HepG2 (cell line): ENCODE data around the gene B4GALT3. TPM values are rescaled to one million over a fixed set of nuclear protein-coding genes. Genes with fewer than 3 reads are reported as not detected.

Experiments used
- CHCHD3 ChIP-seq: sonication (generic); formaldehyde crosslinking; IDR thresholded peaks from 2 replicates; pipeline ENCODE4 v1.8.0; 2022; ENCODE audit warnings: mild to moderate bottlenecking, missing genetic modification reagents, moderate library complexity
- GATA4 ChIP-seq: sonication (generic); IDR thresholded peaks from 2 replicates; pipeline ENCODE4 v1.6.1; 2016; ENCODE audit warnings: antibody characterized with exemption, low read depth, borderline replicate concordance
- IKZF1 ChIP-seq: fragments of 450-650 bp; IDR thresholded peaks from 2 replicates; pipeline ENCODE4 v1.7.1; 2016
- KLF16 ChIP-seq, 2 experiments: sonication (generic) in 1 of 2; formaldehyde crosslinking in 1 of 2; IDR thresholded peaks; 2 replicates each; pipeline versions ENCODE4 v1.6.1 to v1.8.0; 2016 to 2023; ENCODE audit warnings: missing genetic modification reagents in 2 of 2, missing compliant biosample characterization in 1 of 2
- NFE2L2 ChIP-seq: fragments of 150-350 bp; IDR thresholded peaks from 2 replicates; pipeline ENCODE4 v1.6.1; 2014; ENCODE audit warnings: low read length
- PAXIP1 ChIP-seq: sonication (generic); formaldehyde crosslinking; conservative IDR thresholded peaks from 2 replicates; pipeline ENCODE4 v1.4.0; 2020; ENCODE audit warnings: mild to moderate bottlenecking, missing genetic modification reagents, moderate library complexity
- PBX3 ChIP-seq: sonication (generic); formaldehyde crosslinking; IDR thresholded peaks from 2 replicates; pipeline ENCODE4 v1.8.1; 2023; ENCODE audit warnings: missing genetic modification reagents, inconsistent platforms, borderline replicate concordance
- POLR2AphosphoS2 ChIP-seq: IDR thresholded peaks from 2 replicates; pipeline ENCODE4 v1.6.1; 2011; ENCODE audit warnings: low read depth, low read length, improper control_type of control experiment
- SOX13 ChIP-seq, 3 experiments: fragments of 450-650 bp in 1 of 3; sonication (generic) in 1 of 3; formaldehyde crosslinking in 1 of 3; IDR thresholded peaks in 2 of 3; conservative IDR thresholded peaks in 1 of 3; 2 replicates each; pipeline versions ENCODE4 v1.5.0 to v1.6.1; 2016 to 2020; ENCODE audit warnings: antibody characterized with exemption in 1 of 3, mild to moderate bottlenecking in 1 of 3, missing compliant biosample characterization in 1 of 3, missing genetic modification reagents in 1 of 3, moderate library complexity in 1 of 3
- SRSF9 ChIP-seq: fragments of 200-400 bp; formaldehyde crosslinking; IDR thresholded peaks from 2 replicates; pipeline ENCODE4 v1.6.1; 2018; ENCODE audit warnings: borderline replicate concordance, mild to moderate bottlenecking, low read depth, low read length; ENCODE audit not compliant: insufficient read depth, poor library complexity, severe bottlenecking
- TBL1XR1 ChIP-seq: fragments of 150-350 bp; IDR thresholded peaks from 2 replicates; pipeline ENCODE4 v1.6.1; 2014; ENCODE audit warnings: borderline replicate concordance, low read length; ENCODE audit not compliant: partially characterized antibody
- ZNF101 ChIP-seq: sonication (generic); formaldehyde crosslinking; IDR thresholded peaks from 2 replicates; pipeline ENCODE4 v1.4.0; 2020; ENCODE audit warnings: mild to moderate bottlenecking, low read depth, missing genetic modification reagents, borderline replicate concordance
- ZNF17 ChIP-seq: sonication (generic); formaldehyde crosslinking; IDR thresholded peaks from 2 replicates; pipeline ENCODE4 v1.5.0; 2020; ENCODE audit warnings: mild to moderate bottlenecking, missing genetic modification reagents
- ZNF230 ChIP-seq: sonication (generic); formaldehyde crosslinking; IDR thresholded peaks from 2 replicates; pipeline ENCODE4 v1.4.0; 2020; ENCODE audit warnings: mild to moderate bottlenecking, missing genetic modification reagents
- ZNF335 ChIP-seq: sonication (generic); formaldehyde crosslinking; IDR thresholded peaks from 2 replicates; pipeline ENCODE4 v1.4.0; 2020; ENCODE audit warnings: missing genetic modification reagents
- ZNF34 ChIP-seq: sonication (generic); formaldehyde crosslinking; IDR thresholded peaks from 2 replicates; pipeline ENCODE4 v1.4.0; 2020; ENCODE audit warnings: mild to moderate bottlenecking, missing genetic modification reagents, borderline replicate concordance
- ZNF343 ChIP-seq: sonication (generic); formaldehyde crosslinking; IDR thresholded peaks from 2 replicates; pipeline ENCODE4 v1.4.0; 2020; ENCODE audit warnings: mild to moderate bottlenecking, missing genetic modification reagents
- ZNF383 ChIP-seq: sonication (generic); formaldehyde crosslinking; IDR thresholded peaks from 2 replicates; pipeline ENCODE4 v1.4.0; 2020; ENCODE audit warnings: missing genetic modification reagents, mild to moderate bottlenecking, borderline replicate concordance
- ZNF7 ChIP-seq: IDR thresholded peaks from 2 replicates; pipeline ENCODE4 v1.6.1; 2016; ENCODE audit warnings: missing biosample characterization, missing genetic modification reagents
- ZNF740 ChIP-seq: sonication (generic); formaldehyde crosslinking; IDR thresholded peaks from 2 replicates; pipeline ENCODE4 v1.4.0; 2020; ENCODE audit warnings: missing genetic modification reagents
- ZNF75D ChIP-seq: sonication (generic); formaldehyde crosslinking; IDR thresholded peaks from 2 replicates; pipeline ENCODE4 v1.8.1; 2023; ENCODE audit warnings: missing genetic modification reagents, mild to moderate bottlenecking, borderline replicate concordance
- polyA plus RNA-seq, 8 experiments: library from polyadenylated mRNA; depleted of rRNA in 3 of 8; stranded (reverse) in 7 of 8; unstranded in 1 of 8; fragments of >200 nt; fragmentation: Illumina TruSeq in 4 of 8; extraction: Trizol in 4 of 8; gene quantifications; 2 replicates each; pipeline versions ENCODE4 v1.2.1 to v1.2.3, GENCODE V29; 2011 to 2016; ENCODE audit warnings: low read depth in 4 of 8, missing spikeins in 1 of 8, mixed read lengths in 1 of 8; ENCODE audit not compliant: insufficient read depth in 1 of 8
- total RNA-seq, 5 experiments: library from RNA; depleted of rRNA; stranded (reverse); fragments of >200 nt; fragmentation: Illumina TruSeq; extraction: Trizol; gene quantifications; 2 replicates each; pipeline ENCODE4 v1.2.3, GENCODE V29; 2016; ENCODE audit warnings: low read depth in 1 of 5
- TF ChIP-seq, protein P1 (sequence below): IDR thresholded peaks from 2 replicates; pipeline ENCODE4 v1.6.1; 2016

B4GALT3 gene
- total and polyA plus RNA-seq, 2 of the 13 experiments (the other 11 are each of a cell fraction or from before 2014, with no cell fraction given), result 35.6 to 40.4 TPM

GRCh38 chr1:161159087-161159912 lies 18.0 kb downstream of the B4GALT3 start, which contains the start of gene USP21 (continued):
- TF ChIP-seq, protein P1, sequence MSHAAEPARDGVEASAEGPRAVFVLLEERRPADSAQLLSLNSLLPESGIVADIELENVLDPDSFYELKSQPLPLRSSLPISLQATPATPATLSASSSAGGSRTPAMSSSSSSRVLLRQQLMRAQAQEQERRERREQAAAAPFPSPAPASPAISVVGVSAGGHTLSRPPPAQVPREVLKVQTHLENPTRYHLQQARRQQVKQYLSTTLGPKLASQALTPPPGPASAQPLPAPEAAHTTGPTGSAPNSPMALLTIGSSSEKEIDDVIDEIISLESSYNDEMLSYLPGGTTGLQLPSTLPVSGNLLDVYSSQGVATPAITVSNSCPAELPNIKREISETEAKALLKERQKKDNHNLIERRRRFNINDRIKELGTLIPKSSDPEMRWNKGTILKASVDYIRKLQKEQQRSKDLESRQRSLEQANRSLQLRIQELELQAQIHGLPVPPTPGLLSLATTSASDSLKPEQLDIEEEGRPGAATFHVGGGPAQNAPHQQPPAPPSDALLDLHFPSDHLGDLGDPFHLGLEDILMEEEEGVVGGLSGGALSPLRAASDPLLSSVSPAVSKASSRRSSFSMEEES (CRISPR knock-in tag), result no peak
- TF ChIP-seq PAXIP1 (CRISPR knock-in tag) (peak; percentile 26; the same call in 1 of the 2 replicates), ZNF34 (0 out of 2 replicates have a peak, but pooled peaks have one; percentile 73), SRSF9 (no peak), TBL1XR1 (no peak), ZNF383 (CRISPR knock-in tag) (no peak), ZNF230 (0 out of 2 replicates have a peak, but pooled peaks have one; percentile 31), IKZF1 (no peak), KLF16 (CRISPR knock-in tag; IDR thresholded peaks at IDR 0.05) (peak in 1 of 2 experiments; percentile 58; a peak in 1 of 4 replicates), ZNF7 (CRISPR knock-in tag) (no peak), ZNF75D (no peak), SOX13 (IDR thresholded peaks at IDR 0.05) (no peak), SOX13 (CRISPR knock-in tag; conservative IDR thresholded peaks at IDR 0.05 in 1 of 2, IDR thresholded peaks at IDR 0.05 in 1 of 2) (no peak), GATA4 (no peak), ZNF101 (CRISPR knock-in tag) (no peak), NFE2L2 (no peak), ZNF335 (CRISPR knock-in tag) (no peak), ZNF740 (CRISPR knock-in tag) (peak; percentile 90), CHCHD3 (CRISPR knock-in tag) (no peak), ZNF17 (CRISPR knock-in tag) (no peak), ZNF343 (CRISPR knock-in tag) (no peak), POLR2AphosphoS2 (no peak), PBX3 (CRISPR knock-in tag) (no peak)
